ENCODE data around the gene MYBPH. TPM values are rescaled to one million over a fixed set of nuclear protein-coding genes. Genes with fewer than 3 reads are reported as not detected.
A peak's percentile ranks its signal among the peaks of the same experiment; 100 is the strongest.

MYBPH gene
- polyA plus RNA-seq, 10 donors = 136 to 473 (median 236) TPM

DNA sequence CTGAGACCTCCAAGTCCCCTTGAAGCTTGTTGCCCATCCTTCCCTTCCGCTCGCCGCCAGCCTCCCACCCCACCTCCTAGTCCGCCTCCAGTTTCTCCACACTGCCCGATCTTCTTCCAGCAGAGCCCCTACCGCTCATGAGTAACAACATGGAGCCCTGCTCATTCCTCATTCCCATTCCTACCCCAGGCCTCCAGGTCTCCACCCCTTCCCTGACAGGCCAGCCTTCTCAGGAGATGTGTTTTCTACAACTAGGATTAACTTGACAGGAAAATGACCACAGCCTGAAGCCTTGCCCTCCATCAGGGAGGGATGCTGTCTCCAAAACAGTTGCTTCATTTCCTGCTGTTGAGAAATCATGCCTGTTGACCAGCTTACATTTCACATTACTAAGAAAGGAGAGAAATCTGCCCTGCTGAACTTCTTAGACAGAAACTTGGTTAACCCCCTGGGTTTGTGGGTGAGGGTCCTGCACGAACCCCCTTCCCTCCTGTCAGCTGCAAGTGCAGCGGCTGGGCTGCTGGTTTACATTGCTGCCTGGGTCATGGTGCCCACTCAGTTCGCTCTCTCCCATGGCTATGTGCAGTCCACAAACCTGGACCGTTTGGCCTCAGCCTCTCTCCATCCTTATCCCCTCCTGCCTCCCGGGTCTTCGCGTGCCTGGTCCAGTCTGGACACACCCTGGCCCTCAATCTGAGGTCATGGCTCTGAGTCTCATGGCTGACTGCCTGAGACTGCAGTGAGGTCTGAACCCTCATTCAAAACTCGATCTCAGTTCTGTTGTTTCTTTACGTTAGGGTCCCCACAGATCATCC is 27.0 kb upstream of the MYBPH start:
- peak in 1 of 3 donors; percentile 30 for DNase-seq

DNA sequence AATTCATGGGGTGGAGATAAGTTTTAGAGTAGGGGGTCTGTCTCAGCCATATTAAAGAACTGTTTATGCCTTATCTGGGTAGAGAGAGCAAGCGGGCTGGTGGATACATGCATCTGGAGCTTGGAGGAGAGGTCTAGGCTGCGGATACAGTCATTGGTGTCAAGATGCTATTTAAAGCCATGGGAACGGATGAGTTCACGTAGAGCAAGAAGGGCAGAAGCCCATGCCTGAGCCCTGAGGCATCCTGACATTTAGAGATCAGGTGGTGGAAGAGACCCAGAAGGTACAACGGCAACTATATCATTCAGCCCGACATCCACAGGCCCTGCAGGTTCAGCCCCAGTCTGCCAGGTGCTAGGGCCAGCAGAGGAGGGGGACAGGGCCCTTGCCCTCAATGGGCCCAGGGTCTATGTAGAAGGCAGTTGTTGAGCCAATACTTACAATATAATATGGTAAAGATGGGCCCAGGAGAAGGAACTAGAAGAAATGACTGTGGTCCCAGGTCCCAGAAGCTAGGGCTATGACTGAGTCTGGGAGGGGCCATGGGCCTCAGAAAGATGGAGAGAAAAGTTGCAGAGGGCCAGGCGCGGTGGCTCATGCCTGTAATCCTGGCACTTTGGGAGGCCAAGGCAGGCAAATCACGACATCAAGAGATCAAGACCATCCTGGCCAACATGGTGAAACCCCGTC is 26.0 kb upstream of the MYBPH start:
- DNase-seq = no peak

- DNase-seq = no peak
These were observed 25.3 kb upstream of the MYBPH start for GRCh38 chr1:203200916-203201315.

GRCh38 chr1:203199816-203200571 is 24.4 kb upstream of the MYBPH start:
- DNase-seq = peak in 1 of 3 donors; percentile 44

DNA sequence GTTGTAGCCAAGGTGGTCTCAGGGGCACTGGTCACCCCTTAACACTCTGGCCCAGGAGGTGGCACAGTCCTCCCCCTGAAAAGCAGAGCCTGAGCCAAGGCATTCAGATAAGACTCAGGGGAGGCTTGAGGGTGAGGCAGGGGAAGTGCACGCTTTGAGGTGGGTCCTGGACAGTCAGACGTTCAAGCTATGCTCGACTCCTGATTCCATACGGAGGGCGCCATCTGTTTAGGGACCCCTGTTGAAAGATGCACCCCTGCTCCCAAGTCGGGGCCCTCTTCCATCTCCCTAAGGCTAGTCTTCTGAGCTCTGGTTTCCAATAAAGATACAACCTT is 23.8 kb upstream of the MYBPH start:
- DNase-seq = no peak

DNA sequence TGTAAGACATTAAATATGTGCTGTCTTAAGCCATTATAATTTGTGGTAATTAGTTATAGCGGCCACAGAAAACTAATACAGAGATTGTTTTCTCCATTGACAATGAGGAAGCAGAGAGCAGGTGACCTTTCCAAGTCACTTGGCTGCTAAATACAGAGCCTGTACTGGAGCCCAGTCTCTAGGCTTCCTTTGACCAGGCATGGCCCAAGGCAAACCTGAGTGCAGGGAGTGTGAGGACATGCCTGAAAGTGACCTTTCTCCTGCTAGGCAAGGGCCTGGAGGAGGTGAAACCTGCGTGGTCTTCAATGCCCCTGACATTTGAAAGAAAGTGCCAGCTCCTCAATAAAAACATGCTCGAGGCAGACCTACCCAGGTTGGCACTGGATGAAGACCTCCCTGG is 23.4 kb upstream of the MYBPH start:
- no peak for DNase-seq

DNA sequence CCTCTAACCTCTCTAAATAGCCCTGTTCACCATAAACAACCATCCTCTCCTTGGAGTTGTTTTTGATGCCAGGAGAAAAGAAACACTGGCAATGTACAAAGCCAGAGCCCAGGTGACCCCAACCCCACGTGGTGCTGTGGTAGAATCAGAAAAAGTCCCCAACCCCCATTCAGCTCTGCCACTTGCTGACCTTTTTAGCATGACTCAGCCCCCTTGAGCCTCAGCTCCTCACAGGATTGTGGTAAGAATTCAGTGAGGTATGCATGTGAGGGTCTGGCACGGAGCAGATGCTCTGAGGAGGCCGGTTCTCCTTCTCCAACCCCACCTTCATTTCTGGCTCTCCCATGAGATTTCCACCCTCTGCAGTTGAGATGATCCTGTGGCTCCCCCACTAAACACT is 22.0 kb upstream of the MYBPH start:
- DNase-seq = peak in 1 of 3 donors; percentile 53

GRCh38 chr1:203196371-203196770 is 20.7 kb upstream of the MYBPH start:
- DNase-seq = no peak

GRCh38 chr1:203190949-203191348 is 15.3 kb upstream of the MYBPH start:
- no peak for DNase-seq

- no peak for DNase-seq
These were observed 14.3 kb upstream of the MYBPH start for GRCh38 chr1:203189951-203190352.

DNA sequence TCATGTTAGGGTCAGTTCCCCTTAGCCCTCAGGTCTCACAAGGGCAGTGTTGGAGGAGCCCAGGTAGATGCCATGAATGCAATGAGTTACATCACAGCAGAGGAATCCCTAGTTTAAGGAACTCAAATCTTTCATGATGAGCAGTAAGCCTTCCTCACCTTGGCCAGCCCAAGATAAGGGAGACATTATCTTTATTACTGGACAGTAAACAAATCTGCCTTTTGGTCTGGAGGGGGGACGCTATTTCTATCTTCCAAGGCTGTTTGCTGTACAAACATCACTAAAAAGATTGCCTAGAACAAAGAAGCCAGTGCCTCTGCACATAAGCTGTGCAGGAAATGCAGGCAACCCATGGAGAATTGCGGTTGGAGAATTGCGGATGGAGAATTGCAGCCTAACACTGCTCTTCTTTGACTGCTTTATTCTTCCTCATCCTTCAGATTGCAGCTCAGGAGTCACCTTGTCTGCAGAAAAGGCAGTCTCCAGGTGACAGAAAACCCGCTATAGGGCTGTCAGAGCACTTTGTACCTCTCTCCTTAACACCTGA is 13.1 kb upstream of the MYBPH start:
- DNase-seq = no peak

DNA sequence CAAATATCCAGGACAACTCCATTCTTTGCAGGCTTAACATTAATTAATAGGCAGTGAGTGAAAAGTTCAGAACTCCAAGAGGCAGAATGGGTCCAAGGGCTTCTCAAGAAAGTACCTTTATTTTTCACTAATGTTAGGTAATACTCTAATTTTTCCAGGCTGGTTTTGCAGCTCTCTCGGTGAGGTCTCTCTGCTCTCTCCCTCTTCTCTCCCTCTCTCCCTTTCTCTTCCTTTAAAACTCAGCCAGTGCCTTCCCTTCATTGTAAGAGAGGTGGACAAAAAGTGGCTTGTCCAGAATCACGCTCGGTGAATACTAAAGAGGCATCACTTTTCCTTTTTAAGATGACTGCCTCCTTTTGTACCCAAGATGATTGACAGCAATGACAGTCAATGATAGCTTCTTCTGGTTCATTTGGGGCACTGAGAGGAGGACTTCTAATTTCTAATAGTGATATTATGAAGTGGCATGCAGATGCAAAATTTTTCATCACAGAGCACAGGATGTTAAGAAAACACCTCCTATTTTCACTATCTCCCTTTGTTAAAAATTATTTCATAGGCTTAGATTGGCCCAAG is 12.2 kb upstream of the MYBPH start:
- no peak for DNase-seq

DNA sequence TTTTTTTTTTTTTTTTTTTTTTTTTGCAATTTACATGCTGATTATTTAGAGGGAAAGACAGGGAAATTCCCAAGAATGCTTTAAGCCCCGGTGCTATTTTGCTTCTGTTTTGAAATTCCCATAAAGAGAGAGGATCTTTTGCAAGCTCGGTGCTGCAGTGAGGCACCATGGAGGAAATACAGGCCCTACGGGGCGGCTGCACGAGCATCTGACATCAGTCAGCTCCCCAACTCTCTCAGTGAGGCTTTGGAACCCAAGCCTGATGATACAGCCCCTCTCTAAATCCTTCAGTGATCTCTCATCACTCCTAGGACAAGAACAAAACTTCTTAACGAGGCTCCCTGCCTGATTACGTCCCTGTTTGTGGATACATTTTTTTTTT is 11.7 kb upstream of the MYBPH start:
- DNase-seq = no peak

DNA sequence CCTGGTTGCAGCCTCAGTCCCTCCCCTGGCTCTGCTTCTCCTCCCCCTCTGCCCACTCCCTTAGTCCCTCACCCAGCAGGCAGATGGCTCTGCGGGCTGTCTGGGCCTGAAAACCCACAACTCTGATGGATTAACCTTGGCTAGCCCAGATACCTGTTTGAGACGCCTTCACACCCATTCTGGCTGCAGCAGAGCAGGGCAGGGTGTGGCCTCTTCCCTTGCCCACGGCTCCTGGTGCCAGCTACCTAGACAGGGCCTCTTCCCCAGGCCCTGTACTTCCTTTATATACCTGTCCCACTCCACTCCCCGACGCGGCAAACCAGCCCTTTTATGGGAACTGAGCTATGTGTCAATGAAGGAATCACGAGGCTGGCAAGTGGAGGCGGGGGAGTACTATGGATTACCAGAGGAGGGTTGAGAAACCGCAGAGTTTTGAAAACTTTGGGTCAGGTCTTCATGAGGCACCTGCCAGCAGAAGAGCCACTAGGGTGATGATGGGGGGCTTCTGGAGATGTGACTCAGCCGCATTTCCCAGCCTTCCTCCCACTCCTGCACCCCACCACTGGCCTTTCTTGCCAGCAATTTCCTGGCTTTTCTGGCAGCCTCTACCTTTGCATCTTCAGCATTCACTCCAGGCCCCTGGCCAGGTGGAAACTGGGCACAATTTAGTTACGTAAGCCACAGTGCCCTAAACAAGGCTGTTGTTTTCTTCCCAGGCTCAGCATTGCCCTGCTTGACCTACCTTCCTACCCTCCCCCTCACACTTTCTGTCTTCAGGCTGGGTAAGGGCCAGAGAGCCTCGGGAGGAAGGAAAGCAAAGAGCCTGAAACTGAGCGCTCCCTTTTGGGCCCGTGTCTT is 11.0 kb upstream of the MYBPH start, which contains the start of gene CHI3L1:
TSS of gene CHI3L1 (minus strand) at position 259 of the 858 bp plus-strand sequence. CDS start at position 178, 81 bp downstream.
- no peak for DNase-seq

GRCh38 chr1:203186091-203186445 is 10.4 kb upstream of the MYBPH start:
- no peak for DNase-seq

- no peak for DNase-seq
These were observed 10.0 kb upstream of the MYBPH start for GRCh38 chr1:203185585-203185984.

GRCh38 chr1:203185061-203185461 is 9.4 kb upstream of the MYBPH start:
- no peak for DNase-seq

GRCh38 chr1:203184467-203184866 is 8.8 kb upstream of the MYBPH start:
- no peak for DNase-seq

- DNase-seq = no peak
These were observed 8.2 kb upstream of the MYBPH start for GRCh38 chr1:203183828-203184227.

DNA sequence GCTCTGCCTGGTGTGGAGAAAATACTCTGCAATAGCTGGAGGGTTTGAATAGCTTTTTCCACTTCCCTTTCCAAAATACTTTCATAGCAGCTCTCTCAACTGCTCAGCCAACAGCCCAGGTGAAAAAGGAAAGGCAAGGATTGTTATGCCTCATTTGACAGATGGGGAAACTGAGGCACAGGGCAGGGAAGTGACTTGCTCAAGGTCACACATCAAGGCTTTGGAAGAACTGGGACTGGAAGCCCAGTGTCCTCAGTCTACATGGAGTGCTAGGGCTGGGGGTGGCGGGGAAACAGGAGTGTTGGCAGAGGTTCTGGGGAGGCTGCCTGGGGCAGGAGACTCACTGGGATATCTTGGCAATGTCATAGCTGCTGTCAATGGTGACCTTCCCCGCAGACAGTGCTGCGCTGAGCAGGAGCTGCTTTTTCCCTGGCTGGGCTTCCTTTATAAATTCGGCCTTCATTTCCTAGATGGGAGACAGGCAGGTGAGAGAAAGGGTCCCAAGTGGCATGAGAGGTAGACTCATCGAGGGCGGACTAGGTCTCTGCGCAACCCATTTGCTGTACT is 6.8 kb upstream of the MYBPH start:
- no peak for DNase-seq

Measured in muscle of back (tissue), 11 donors.